GM12878 (cell line): Measurements from ENCODE around the gene GAP43. TPM values are rescaled to one million over a fixed set of nuclear protein-coding genes. Genes with fewer than 3 reads are reported as not detected.

Source experiments
- ATAC-seq: fragments of 200-7000 bp; cut with Tn5 transposase; 3 replicates; pipeline ENCODE4 v1.9.1; 2020; ENCODE audit warnings: mild to moderate bottlenecking, moderate library complexity
- BruUV-seq: library from RNA; stranded (reverse); fragments of 400-500 nt; replicated peaks from 2 replicates; lab custom pipeline; 2021; lab: Mats Ljungman, UMichigan
- CTCF ChIA-PET: fragments of 300-600 bp; sonication (Branson Sonifier 250); formaldehyde crosslinking; extraction: SDS; loops from one replicate; lab custom pipeline; 2021; ENCODE audit warnings: inconsistent platforms; lab: Yijun Ruan, JAX
- POLR2A ChIA-PET: fragments of 350-600 bp; formaldehyde crosslinking; extraction: SDS; loops from one replicate; lab custom pipeline; 2021; ENCODE audit warnings: inconsistent platforms; lab: Charles Lee
- RAD21 ChIA-PET: fragments of 300-600 bp; sonication (Branson Sonifier 250); formaldehyde crosslinking; loops from one replicate; lab custom pipeline; 2023; ENCODE audit warnings: antibody characterized with exemption; ENCODE audit not compliant: unreplicated experiment; lab: Charles Lee
- SMC1A ChIA-PET: fragments of 300-600 bp; sonication (Branson Sonifier 250); formaldehyde crosslinking; loops from one replicate; lab custom pipeline; 2023; ENCODE audit not compliant: unreplicated experiment, uncharacterized antibody; lab: Charles Lee
- DNase-seq: peaks from one replicate; pipeline ENCODE4 v3.0.0-alpha.2; 2011; ENCODE audit warnings: low read depth, low spot score
- FAIRE-seq: peaks from 3 replicates; lab custom pipeline; 2011; peaks lifted over from hg19 to GRCh38; lab: Jason Lieb, UNC
- H2AFZ ChIP-seq: 2 replicates; pipeline ENCODE4 v1.6.0; 2011; ENCODE audit warnings: low read depth, low read length, control low read depth; ENCODE audit not compliant: control insufficient read depth
- H3K27ac ChIP-seq: 2 replicates; pipeline ENCODE4 v1.5.1; 2011; ENCODE audit warnings: control low read depth; ENCODE audit not compliant: control insufficient read depth, insufficient read depth
- H3K27me3 ChIP-seq, 2 experiments: replicated peaks in 1 of 2; 2 replicates each; pipeline versions ENCODE4 v1.6.0 to v1.6.1; 2011; ENCODE audit warnings: low read length in 1 of 2; ENCODE audit not compliant: control insufficient read depth in 2 of 2, insufficient read depth in 2 of 2
- H3K36me3 ChIP-seq, 2 experiments: 2 replicates each; pipeline ENCODE4 v1.5.1; 2011; ENCODE audit warnings: low read length in 1 of 2; ENCODE audit not compliant: control insufficient read depth in 2 of 2, insufficient read depth in 2 of 2
- H3K4me1 ChIP-seq: 2 replicates; pipeline ENCODE4 v1.6.1; 2011; ENCODE audit warnings: mild to moderate bottlenecking, low read length, moderate library complexity, mixed read lengths; ENCODE audit not compliant: control insufficient read depth, insufficient read depth
- H3K4me2 ChIP-seq: 2 replicates; pipeline ENCODE4 v1.6.0; 2011; ENCODE audit warnings: control low read depth; ENCODE audit not compliant: control insufficient read depth, insufficient read depth
- H3K4me3 ChIP-seq: fragments of 200-600 bp; sonication (generic); 2 replicates; pipeline ENCODE4 v1.5.1; 2016
- H3K79me2 ChIP-seq: 2 replicates; pipeline ENCODE4 v1.6.0; 2011; ENCODE audit warnings: low read length; ENCODE audit not compliant: control insufficient read depth, insufficient read depth
- H3K9ac ChIP-seq: 2 replicates; pipeline ENCODE4 v1.8.0; 2011; ENCODE audit warnings: low read length, control low read depth, mixed read lengths; ENCODE audit not compliant: control insufficient read depth, insufficient read depth
- H3K9me3 ChIP-seq: replicated peaks from 3 replicates; pipeline ENCODE4 v1.5.1; 2011; ENCODE audit warnings: mild to moderate bottlenecking, low read length; ENCODE audit not compliant: control insufficient read depth, insufficient read depth
- H4K20me1 ChIP-seq: 2 replicates; pipeline ENCODE4 v1.6.0; 2011; ENCODE audit not compliant: control insufficient read depth, insufficient read depth
- CHD2 ChIP-seq: IDR thresholded peaks from 2 replicates; pipeline ENCODE4 v1.6.1; 2011; ENCODE audit warnings: low read depth, low read length, improper control_type of control experiment, borderline replicate concordance
- ETV6 ChIP-seq, 2 experiments: fragments of 450-650 bp in 1 of 2; IDR thresholded peaks in 1 of 2; conservative IDR thresholded peaks in 1 of 2; 2 replicates each; pipeline ENCODE4 v1.6.1; 2014; ENCODE audit warnings: antibody characterized with exemption in 1 of 2, borderline replicate concordance in 1 of 2, low read depth in 1 of 2, mild to moderate bottlenecking in 1 of 2, moderate library complexity in 1 of 2
- HDAC6 ChIP-seq: fragments of 200-600 bp; sonication (generic); IDR thresholded peaks from one replicate; pipeline ENCODE4 v1.8.0; 2017; ENCODE audit warnings: antibody characterized with exemption; ENCODE audit not compliant: unreplicated experiment
- JUNB ChIP-seq: IDR thresholded peaks from 2 replicates; pipeline ENCODE4 v1.6.1; 2016; ENCODE audit warnings: antibody characterized with exemption, mild to moderate bottlenecking
- NFIC ChIP-seq: IDR thresholded peaks from 2 replicates; pipeline ENCODE4 v1.6.1; 2012; ENCODE audit warnings: low read depth, mild to moderate bottlenecking, inconsistent platforms, low read length, moderate library complexity
- NR2C2 ChIP-seq: IDR thresholded peaks from 2 replicates; pipeline ENCODE4 v1.6.1; 2011; ENCODE audit warnings: borderline replicate concordance, low read depth; ENCODE audit not compliant: control insufficient read depth, insufficient read length
- RAD21 ChIP-seq: IDR thresholded peaks from 2 replicates; pipeline ENCODE4 v1.6.1; 2011; ENCODE audit warnings: mild to moderate bottlenecking, low read depth, low read length, moderate library complexity; ENCODE audit not compliant: insufficient read depth
- ZSCAN29 ChIP-seq: fragments of 450-650 bp; IDR thresholded peaks from 2 replicates; pipeline ENCODE4 v1.6.1; 2017; ENCODE audit warnings: mild to moderate bottlenecking, moderate library complexity
- WGBS: methylation state at CpG from one replicate; pipeline ENCODE4 v1.1.6; 2016; ENCODE audit warnings: low lambda C conversion rate; ENCODE audit not compliant: insufficient replicate concordance, insufficient coverage; ENCODE audit errors: missing lambda C conversion rate; 5-methylcytosine and 5-hydroxymethylcytosine counted together
- in situ Hi-C: fragments of 300-500 bp; cut with MboI; formaldehyde crosslinking; loops from 9 replicates; pipeline ENCODE4 v1.14.3; 2018; ENCODE audit warnings: mixed read lengths
- intact Hi-C: fragments of 100-400 bp; cut with micrococcal nuclease; formaldehyde crosslinking; loops from one replicate; pipeline ENCODE4 v1.14.2; 2022; ENCODE audit not compliant: unreplicated experiment
- polyA plus RNA-seq, 11 experiments: library from polyadenylated mRNA; depleted of rRNA in 4 of 11; unstranded in 6 of 11; stranded (reverse) in 5 of 11; fragments of >200 nt; fragmentation: Nextera tagmentation in 4 of 11; fragmentation: Illumina TruSeq in 1 of 11; extraction: Ambion mirVana in 4 of 11; extraction: Trizol in 1 of 11; gene quantifications; 1 replicate in 1 of 11; 2 replicates in 10 of 11; pipeline versions ENCODE4 v1.2.1 to v1.2.3, GENCODE V29; 2011 to 2016; ENCODE audit warnings: inconsistent platforms in 2 of 11, missing spikeins in 2 of 11, low read depth in 1 of 11
- total RNA-seq, 4 experiments: library from RNA; depleted of rRNA in 3 of 4; stranded (reverse); fragments of >200 nt in 3 of 4; fragmentation: Illumina TruSeq in 1 of 4; extraction: Trizol in 1 of 4; gene quantifications; 2 replicates each; pipeline versions ENCODE4 v1.2.1 to v1.2.3, GENCODE V29; 2013 to 2021
- TF ChIP-seq, protein P1 (sequence below): fragments of 450-650 bp; IDR thresholded peaks from 2 replicates; pipeline ENCODE4 v1.6.1; 2016; ENCODE audit warnings: mild to moderate bottlenecking
- TF ChIP-seq, protein P2 (sequence below): fragments of 450-650 bp; IDR thresholded peaks from 2 replicates; pipeline ENCODE4 v1.6.1; 2018; ENCODE audit warnings: mild to moderate bottlenecking, low read depth, moderate library complexity; ENCODE audit not compliant: partially characterized antibody
- TF ChIP-seq, protein P3 (sequence below): IDR thresholded peaks from 2 replicates; pipeline ENCODE4 v1.6.1; 2011; ENCODE audit warnings: low read depth, low read length, improper control_type of control experiment, borderline replicate concordance
- TF ChIP-seq, protein P4 (sequence below): fragments of 450-650 bp; formaldehyde crosslinking; IDR thresholded peaks from 2 replicates; pipeline ENCODE4 v1.4.0; 2022; ENCODE audit warnings: mild to moderate bottlenecking, moderate library complexity
- TF ChIP-seq, protein P5 (sequence below): IDR thresholded peaks from 2 replicates; pipeline ENCODE4 v1.6.1; 2012; ENCODE audit warnings: low read length, inconsistent platforms

GAP43 gene
- total and polyA plus RNA-seq, 10 of the 15 experiments (the other 5 are each of a cell fraction or from before 2014, with no cell fraction given) = 0.06 to 0.16 TPM; not detected in 8

DNA sequence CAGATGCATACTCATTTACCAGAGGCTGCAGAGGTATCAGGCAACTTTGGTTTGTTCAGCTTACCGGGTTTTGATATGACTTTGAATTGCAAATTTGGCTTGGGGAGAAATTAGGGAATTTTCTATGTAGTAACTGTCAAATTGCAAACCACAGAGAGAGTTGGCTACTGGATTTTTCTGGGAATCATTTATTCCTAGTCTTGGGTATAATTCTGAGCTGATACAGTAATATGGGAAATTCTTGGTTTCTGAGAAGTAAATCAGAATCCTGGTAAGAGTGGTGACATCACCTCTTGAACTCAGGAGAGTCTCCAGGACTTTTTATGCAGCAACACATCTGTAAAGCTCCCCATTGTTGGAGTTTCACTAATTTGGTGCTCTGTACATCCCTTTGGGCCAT, 39.0 kb downstream of the GAP43 start:
- in situ Hi-C loops = no loop called here
- no peaks in the 10 kb centered on the region for H3K79me2 ChIP-seq
- ATAC-seq = no peak
- H3K36me3 ChIP-seq = no peaks in the 10 kb centered on the region
- H3K27me3 ChIP-seq = peaks cover 0 to 2% of the 10 kb centered on the region in 2 experiments; a peak in 2 of 4 replicates
- no peak overlapping the region for H3K9ac ChIP-seq
- ChIA-PET CTCF (interaction anchor here (1.1 kb wide), 1 partner anchor 10 kb away, joined by 4 read pairs; no protein-coding TSS in a partner anchor), SMC1A (interaction anchor here (1.0 to 2.0 kb wide), 3 partner anchors 9 to 835 kb away, joined by 3 to 5 read pairs (median 3); no protein-coding TSS in a partner anchor), POLR2A (interaction anchor here (0.5 kb wide), 1 partner anchor 24 kb away, joined by 4 read pairs; no protein-coding TSS in a partner anchor), RAD21 (interaction anchor here (0.5 to 1.7 kb wide), 3 partner anchors 21 to 122 kb away, joined by 4 to 6 read pairs (median 5); no protein-coding TSS in a partner anchor)
- DNase-seq = no peak
- H2AFZ ChIP-seq = no peak overlapping the region
- WGBS = 45% methylated on average over 1 of the region's 1 CpG
- H3K27ac ChIP-seq = no peak overlapping the region
- intact Hi-C loops = no loop called here
- no peaks in the 10 kb centered on the region for H3K9me3 ChIP-seq
- FAIRE-seq = no peak
- BruUV-seq = no TSS peak
- H3K4me2 ChIP-seq = no peak overlapping the region
- peaks cover 13% of the 10 kb centered on the region for H3K4me1 ChIP-seq
- H4K20me1 ChIP-seq = no peaks in the 10 kb centered on the region
- H3K4me3 ChIP-seq = no peak overlapping the region
- TF ChIP-seq HDAC6 (no peak), JUNB (no peak), RAD21 (no peak), NFIC (no peak), NR2C2 (no peak), CHD2 (no peak), ETV6 (conservative IDR thresholded peaks at IDR 0.05 in 1 of 2, IDR thresholded peaks at IDR 0.05 in 1 of 2; ENCODE audit: borderline replicate concordance in 1 of 2, low read depth in 1 of 2) (no peak), ZSCAN29 (no peak)
- TF ChIP-seq, protein P1, sequence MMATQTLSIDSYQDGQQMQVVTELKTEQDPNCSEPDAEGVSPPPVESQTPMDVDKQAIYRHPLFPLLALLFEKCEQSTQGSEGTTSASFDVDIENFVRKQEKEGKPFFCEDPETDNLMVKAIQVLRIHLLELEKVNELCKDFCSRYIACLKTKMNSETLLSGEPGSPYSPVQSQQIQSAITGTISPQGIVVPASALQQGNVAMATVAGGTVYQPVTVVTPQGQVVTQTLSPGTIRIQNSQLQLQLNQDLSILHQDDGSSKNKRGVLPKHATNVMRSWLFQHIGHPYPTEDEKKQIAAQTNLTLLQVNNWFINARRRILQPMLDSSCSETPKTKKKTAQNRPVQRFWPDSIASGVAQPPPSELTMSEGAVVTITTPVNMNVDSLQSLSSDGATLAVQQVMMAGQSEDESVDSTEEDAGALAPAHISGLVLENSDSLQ = no peak
- TF ChIP-seq, protein P2, sequence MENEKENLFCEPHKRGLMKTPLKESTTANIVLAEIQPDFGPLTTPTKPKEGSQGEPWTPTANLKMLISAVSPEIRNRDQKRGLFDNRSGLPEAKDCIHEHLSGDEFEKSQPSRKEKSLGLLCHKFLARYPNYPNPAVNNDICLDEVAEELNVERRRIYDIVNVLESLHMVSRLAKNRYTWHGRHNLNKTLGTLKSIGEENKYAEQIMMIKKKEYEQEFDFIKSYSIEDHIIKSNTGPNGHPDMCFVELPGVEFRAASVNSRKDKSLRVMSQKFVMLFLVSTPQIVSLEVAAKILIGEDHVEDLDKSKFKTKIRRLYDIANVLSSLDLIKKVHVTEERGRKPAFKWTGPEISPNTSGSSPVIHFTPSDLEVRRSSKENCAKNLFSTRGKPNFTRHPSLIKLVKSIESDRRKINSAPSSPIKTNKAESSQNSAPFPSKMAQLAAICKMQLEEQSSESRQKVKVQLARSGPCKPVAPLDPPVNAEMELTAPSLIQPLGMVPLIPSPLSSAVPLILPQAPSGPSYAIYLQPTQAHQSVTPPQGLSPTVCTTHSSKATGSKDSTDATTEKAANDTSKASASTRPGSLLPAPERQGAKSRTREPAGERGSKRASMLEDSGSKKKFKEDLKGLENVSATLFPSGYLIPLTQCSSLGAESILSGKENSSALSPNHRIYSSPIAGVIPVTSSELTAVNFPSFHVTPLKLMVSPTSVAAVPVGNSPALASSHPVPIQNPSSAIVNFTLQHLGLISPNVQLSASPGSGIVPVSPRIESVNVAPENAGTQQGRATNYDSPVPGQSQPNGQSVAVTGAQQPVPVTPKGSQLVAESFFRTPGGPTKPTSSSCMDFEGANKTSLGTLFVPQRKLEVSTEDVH = no peak
- TF ChIP-seq, protein P3, sequence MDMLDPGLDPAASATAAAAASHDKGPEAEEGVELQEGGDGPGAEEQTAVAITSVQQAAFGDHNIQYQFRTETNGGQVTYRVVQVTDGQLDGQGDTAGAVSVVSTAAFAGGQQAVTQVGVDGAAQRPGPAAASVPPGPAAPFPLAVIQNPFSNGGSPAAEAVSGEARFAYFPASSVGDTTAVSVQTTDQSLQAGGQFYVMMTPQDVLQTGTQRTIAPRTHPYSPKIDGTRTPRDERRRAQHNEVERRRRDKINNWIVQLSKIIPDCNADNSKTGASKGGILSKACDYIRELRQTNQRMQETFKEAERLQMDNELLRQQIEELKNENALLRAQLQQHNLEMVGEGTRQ = no peak
- TF ChIP-seq, protein P4, sequence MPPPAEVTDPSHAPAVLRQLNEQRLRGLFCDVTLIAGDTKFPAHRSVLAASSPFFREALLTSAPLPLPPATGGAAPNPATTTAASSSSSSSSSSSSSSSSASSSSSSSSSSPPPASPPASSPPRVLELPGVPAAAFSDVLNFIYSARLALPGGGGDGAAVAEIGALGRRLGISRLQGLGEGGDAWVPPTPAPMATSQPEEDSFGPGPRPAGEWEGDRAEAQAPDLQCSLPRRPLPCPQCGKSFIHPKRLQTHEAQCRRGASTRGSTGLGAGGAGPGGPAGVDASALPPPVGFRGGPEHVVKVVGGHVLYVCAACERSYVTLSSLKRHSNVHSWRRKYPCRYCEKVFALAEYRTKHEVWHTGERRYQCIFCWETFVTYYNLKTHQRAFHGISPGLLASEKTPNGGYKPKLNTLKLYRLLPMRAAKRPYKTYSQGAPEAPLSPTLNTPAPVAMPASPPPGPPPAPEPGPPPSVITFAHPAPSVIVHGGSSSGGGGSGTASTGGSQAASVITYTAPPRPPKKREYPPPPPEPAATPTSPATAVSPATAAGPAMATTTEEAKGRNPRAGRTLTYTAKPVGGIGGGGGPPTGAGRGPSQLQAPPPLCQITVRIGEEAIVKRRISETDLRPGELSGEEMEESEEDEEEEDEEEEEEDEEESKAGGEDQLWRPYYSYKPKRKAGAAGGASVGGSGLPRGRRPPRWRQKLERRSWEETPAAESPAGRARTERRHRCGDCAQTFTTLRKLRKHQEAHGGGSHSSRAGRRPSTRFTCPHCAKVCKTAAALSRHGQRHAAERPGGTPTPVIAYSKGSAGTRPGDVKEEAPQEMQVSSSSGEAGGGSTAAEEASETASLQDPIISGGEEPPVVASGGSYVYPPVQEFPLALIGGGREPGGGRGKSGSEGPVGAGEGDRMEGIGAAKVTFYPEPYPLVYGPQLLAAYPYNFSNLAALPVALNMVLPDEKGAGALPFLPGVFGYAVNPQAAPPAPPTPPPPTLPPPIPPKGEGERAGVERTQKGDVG (CRISPR knock-in tag) = no peak
- TF ChIP-seq, protein P5, sequence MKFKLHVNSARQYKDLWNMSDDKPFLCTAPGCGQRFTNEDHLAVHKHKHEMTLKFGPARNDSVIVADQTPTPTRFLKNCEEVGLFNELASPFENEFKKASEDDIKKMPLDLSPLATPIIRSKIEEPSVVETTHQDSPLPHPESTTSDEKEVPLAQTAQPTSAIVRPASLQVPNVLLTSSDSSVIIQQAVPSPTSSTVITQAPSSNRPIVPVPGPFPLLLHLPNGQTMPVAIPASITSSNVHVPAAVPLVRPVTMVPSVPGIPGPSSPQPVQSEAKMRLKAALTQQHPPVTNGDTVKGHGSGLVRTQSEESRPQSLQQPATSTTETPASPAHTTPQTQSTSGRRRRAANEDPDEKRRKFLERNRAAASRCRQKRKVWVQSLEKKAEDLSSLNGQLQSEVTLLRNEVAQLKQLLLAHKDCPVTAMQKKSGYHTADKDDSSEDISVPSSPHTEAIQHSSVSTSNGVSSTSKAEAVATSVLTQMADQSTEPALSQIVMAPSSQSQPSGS = no peak
